LNCaP clone FGC (cell line): ENCODE results near the gene AGMO.

Experiments
- DNase-seq: peaks from one replicate; pipeline ENCODE4 v3.0.0-alpha.2; 2011; ENCODE audit warnings: low read depth
- H3K4me3 ChIP-seq: 2 replicates; pipeline ENCODE4 v1.5.1; 2011; ENCODE audit warnings: mild to moderate bottlenecking, low read depth, low read length, control low read depth
- TF ChIP-seq, protein P1 (sequence below): IDR thresholded peaks from 2 replicates; pipeline ENCODE4 v1.5.1; 2012; ENCODE audit warnings: mild to moderate bottlenecking; ENCODE audit not compliant: control insufficient read depth, insufficient read depth; ENCODE audit errors: extremely low read depth

The AGMO gene

DNA sequence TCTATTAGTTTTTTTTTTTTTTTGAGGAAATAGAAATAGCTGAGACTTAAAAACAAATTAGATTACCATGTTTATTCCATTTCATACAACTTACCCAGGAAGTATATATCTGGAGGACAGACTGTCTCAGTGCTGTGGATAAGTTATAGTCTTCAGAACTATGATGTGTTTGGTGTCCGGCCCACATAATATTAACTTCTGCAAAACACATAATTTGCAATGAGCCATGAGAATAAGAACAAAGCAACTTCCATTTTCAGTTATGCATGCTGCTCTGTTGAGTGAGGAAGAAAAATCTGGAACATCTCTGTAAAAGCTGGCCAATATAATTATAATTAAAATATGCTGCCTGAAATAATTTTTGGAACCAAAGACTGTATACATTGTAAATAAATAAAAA is 130.9 kb downstream of the AGMO start:
- no peak overlapping the region for H3K4me3 ChIP-seq
- no peak for DNase-seq
- TF ChIP-seq, protein P1, sequence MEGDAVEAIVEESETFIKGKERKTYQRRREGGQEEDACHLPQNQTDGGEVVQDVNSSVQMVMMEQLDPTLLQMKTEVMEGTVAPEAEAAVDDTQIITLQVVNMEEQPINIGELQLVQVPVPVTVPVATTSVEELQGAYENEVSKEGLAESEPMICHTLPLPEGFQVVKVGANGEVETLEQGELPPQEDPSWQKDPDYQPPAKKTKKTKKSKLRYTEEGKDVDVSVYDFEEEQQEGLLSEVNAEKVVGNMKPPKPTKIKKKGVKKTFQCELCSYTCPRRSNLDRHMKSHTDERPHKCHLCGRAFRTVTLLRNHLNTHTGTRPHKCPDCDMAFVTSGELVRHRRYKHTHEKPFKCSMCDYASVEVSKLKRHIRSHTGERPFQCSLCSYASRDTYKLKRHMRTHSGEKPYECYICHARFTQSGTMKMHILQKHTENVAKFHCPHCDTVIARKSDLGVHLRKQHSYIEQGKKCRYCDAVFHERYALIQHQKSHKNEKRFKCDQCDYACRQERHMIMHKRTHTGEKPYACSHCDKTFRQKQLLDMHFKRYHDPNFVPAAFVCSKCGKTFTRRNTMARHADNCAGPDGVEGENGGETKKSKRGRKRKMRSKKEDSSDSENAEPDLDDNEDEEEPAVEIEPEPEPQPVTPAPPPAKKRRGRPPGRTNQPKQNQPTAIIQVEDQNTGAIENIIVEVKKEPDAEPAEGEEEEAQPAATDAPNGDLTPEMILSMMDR = no peak

DNA sequence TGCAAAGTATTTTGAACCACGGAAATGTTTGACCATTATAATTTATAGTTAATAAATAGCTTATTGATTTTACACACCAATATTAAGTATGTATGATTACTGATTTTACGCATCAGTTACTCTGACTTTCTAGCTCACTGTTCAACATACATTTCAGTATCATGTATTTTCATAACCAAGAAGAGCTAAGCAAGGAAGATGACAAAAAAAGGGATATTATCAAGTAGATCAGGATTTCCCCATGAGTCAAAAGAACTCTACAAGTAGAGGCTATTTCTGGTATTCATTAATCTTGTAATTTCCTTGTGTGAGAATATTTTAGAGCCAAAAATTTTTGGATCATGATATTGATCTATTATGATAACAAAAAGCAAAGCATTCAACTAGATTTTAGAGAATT is 131.6 kb downstream of the AGMO start:
- TF ChIP-seq, protein P1 = no peak
- no peak for DNase-seq
- H3K4me3 ChIP-seq = no peak overlapping the region

DNA sequence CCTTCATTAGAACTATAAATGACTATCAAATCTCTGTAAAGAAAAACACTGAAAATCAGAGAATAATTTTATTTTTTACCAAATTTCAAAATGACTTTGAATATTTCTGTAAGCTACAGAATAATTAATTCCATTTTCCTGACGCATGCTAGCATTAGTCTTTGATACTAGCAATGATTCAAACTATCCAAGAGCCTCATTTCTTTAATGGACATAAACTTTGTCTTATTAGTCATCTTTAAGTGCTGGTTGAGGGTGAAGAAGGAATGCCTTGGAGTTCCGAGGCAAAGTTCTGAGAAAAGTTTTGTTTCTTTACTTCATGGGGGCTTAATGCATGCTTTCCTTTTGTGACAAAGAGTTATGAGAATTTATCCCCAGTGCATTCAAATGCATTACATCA is 137.3 kb downstream of the AGMO start:
- TF ChIP-seq, protein P1 = no peak
- no peak overlapping the region for H3K4me3 ChIP-seq
- no peak for DNase-seq

DNA sequence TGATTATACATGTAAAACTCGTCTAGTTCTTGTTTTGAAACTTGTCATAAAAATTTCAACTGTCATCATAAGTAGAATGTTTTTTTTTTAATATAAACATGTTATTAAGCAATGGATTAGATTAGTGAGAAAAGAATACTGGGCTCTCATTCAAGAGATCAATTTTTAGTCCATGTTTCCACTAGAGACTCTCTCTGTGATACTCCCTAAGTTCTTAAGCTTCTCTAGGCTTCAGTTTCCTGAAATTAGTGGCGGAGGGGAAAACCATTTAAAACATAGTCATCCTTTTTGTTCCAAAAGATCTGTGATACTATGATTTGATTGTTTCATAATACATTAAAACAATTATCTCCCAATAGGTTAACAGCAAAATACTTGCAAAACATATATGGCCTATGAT is 142.2 kb downstream of the AGMO start:
- DNase-seq = no peak
- H3K4me3 ChIP-seq = no peak overlapping the region
- TF ChIP-seq, protein P1 = no peak

DNA sequence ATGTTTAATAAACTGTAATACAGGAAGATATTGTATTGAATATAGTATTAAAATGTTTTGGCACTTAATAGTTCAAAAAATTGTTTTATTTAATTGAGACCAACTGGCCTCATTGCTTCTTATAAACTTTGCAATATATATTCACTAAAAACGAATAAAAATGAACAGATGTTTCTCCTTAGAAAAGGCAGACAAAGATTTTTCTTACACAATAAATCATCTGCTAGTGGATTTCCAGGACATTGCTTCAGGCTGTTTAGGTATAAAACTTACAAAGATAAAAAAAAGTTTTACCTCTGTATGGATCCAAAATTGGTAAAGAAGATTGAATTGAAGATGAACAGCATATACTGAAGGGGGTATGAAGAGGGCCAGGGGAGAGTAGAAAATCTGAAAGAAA is 143.6 kb downstream of the AGMO start:
- TF ChIP-seq, protein P1 = no peak
- H3K4me3 ChIP-seq = no peak overlapping the region
- no peak for DNase-seq

DNA sequence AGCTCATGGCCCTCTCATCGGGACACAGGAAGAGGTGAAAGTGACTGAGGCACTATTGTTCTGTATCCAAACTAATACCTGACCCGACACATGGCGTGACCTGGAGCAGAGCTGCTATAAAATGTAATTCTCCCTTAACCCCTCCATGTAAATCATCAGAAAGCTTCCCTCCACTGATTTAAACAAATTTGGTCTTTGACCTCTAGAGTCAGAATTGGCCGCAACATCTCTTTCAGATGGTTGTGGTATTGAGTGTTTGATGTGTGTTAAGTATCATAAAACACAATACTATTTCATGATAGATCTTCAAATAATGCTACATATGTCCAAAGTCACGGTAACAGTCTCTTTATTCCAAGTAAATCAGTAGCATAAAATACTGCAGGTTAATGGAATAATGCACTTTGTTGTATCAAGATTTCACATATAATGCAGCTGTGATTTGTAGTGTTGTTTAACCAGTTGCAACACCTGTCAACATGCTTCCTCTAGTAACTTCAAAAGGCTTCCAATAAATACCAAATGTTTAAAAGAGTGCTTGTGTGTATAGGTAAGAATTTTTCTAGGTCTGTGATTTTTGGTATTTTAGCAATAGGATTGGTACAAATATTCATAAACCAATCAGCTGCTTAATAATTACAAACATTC is 144.3 kb downstream of the AGMO start:
- TF ChIP-seq, protein P1 = no peak
- DNase-seq = no peak
- no peak overlapping the region for H3K4me3 ChIP-seq

DNA sequence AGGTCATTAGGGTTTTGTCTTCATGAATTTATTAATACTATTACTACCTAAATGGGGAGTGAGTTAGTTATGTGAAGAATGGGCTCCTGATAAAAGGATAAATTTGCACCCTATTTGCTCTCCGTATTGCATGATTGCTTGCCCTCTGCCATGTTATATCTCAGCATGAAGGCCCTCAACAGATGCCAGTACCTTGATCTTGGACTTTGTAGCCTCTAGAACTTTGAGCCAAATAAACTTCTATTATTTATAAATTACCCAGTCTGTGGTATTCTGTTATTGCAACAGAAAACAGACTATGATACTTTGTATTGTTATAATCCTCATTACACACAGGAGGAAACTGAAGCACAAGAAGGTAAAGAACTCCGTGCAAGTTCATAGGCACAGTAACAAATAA is 150.8 kb downstream of the AGMO start:
- no peak overlapping the region for H3K4me3 ChIP-seq
- no peak for DNase-seq
- TF ChIP-seq, protein P1 = no peak
